ENCODE measurements around the gene LRP1B. TPM values are rescaled to one million over a fixed set of nuclear protein-coding genes. Genes with fewer than 3 reads are reported as not detected.

LRP1B gene
- total RNA-seq, 2 experiments from 2014 or later, result not detected

DNA sequence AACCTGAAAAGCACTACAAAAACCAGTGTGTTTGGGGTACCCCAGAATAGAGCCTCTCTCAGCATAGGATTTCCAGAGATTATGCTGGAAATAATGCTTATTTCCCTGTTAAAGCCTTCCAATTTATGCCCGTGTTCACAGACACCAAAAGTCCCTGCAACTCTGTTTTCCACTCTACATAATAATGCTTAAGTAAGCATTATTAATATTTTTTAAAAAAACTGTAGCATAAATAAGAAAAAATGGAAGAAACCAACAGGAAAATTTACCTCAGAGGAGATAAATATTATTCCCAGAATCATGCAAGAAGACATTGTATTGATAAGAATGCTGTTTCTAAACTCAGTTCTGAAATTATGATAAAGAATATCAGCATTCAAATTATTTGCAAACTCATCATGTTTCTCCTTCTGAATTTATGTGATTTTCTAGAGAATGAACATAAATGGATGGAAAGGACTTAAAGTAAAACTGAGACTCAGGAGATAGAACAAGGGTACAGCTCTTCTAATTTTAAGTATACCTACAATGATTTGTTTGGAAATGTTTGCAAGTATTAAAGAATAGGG lies 241.7 kb downstream of the LRP1B start:
- ATAC-seq, result no peak
- Mint-ChIP-seq H3K27me3 (ENCODE audit: low read depth) (no peaks in the 10 kb centered on the region), H3K27ac (no peak overlapping the region), H3K4me3 (no peak overlapping the region), H3K4me1 (ENCODE audit: low read depth) (no peaks in the 10 kb centered on the region), H3K9me3 (ENCODE audit: insufficient read depth) (peaks cover 3% of the 10 kb centered on the region), H3K36me3 (ENCODE audit: low read depth) (no peaks in the 10 kb centered on the region)
- CTCF ChIA-PET, result no interaction called here
- POLR2A ChIA-PET, result no interaction called here
- no peak for DNase-seq

DNA sequence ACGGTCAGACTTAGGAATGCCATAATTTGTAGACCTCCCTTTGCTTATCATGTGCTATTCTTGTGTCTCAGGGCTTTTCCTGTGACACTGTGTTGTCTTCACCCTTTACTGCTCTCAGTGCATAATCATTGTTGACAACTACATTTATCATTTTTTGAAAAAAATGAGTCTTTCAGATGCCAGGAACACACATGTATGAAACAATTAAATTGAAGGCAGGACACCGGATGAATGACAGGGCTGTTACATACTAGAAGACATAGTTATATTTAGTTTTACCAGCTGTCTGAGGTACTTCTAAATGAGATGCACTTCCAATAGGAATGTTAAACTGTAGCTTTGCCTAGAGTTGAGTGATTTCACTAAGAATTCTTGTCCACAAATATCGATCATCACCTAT lies 243.5 kb downstream of the LRP1B start:
- H3K4me1 Mint-ChIP-seq (ENCODE audit: low read depth), result no peaks in the 10 kb centered on the region
- no peaks in the 10 kb centered on the region for H3K9me3 Mint-ChIP-seq (ENCODE audit: insufficient read depth)
- CTCF ChIA-PET, result no interaction called here
- POLR2A ChIA-PET, result no interaction called here
- DNase-seq, result no peak
- no peak for ATAC-seq
- H3K4me3 Mint-ChIP-seq, result no peak overlapping the region
- no peaks in the 10 kb centered on the region for H3K36me3 Mint-ChIP-seq (ENCODE audit: low read depth)
- H3K27ac Mint-ChIP-seq, result no peak overlapping the region
- no peaks in the 10 kb centered on the region for H3K27me3 Mint-ChIP-seq (ENCODE audit: low read depth)

DNA sequence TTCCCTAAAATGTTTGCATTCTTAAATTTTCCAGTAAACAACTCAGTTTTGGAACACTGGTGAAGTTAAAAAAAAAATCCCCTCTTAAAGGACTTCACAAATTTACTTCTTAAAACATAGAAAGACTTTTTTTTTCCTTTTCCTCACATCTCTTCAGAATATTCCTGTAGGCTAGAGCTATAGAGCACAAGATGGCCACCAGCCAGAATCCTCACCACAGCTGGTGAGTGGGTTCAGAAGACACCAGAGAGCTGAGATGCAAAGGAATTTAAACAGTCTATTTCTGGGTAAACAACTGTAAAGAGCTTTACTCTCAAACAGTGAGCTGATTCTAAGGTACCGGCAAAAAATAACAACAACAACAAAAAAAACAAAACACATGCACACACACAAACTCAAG lies 252.8 kb downstream of the LRP1B start:
- ATAC-seq, result no peak
- H3K4me3 Mint-ChIP-seq, result no peak overlapping the region
- ChIA-PET CTCF (no interaction called here), POLR2A (no interaction called here)
- no peaks in the 10 kb centered on the region for H3K27me3 Mint-ChIP-seq (ENCODE audit: low read depth)
- no peaks in the 10 kb centered on the region for H3K36me3 Mint-ChIP-seq (ENCODE audit: low read depth)
- H3K27ac Mint-ChIP-seq, result no peak overlapping the region
- no peaks in the 10 kb centered on the region for H3K4me1 Mint-ChIP-seq (ENCODE audit: low read depth)
- peaks cover 4% of the 10 kb centered on the region for H3K9me3 Mint-ChIP-seq (ENCODE audit: insufficient read depth)
- no peak for DNase-seq

DNA sequence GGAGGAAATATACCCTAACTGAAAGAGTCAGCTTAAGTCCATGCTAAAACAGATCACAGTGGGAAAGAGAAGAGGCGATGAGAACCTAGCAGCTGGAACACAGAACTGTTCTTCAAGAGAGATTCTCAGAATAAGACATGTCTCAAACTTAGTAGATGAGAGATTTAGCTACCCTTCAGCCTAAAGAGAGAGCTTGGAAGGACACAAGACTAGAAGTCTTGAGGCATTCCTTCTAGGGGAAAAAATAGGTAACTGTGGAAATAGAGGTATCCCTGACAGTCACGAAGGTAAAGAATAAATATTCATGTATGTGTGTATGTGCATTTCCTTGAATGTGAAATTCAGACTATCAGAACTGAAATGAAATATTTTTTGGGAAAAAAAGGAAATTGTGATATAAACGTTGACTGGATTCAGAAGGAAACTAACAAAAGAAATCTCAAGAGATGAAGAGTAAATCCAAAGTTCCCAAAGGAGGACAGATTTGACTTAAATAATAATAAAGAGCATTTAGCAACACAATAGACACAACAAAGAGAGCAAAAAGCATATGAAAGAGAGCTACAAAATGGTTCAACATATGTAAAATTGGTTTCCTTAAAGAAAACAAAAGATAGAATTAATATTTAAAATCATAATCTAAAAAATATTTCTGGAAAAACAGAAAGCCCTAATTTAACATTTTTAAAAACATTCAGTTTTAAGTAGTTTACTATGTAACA lies 258.7 kb downstream of the LRP1B start:
- Mint-ChIP-seq H3K4me1 (ENCODE audit: low read depth) (no peaks in the 10 kb centered on the region), H3K9me3 (ENCODE audit: insufficient read depth) (peaks cover 8% of the 10 kb centered on the region), H3K36me3 (ENCODE audit: low read depth) (no peaks in the 10 kb centered on the region), H3K4me3 (no peak overlapping the region), H3K27me3 (ENCODE audit: low read depth) (no peaks in the 10 kb centered on the region), H3K27ac (no peak overlapping the region)
- POLR2A ChIA-PET, result no interaction called here
- DNase-seq, result no peak
- CTCF ChIA-PET, result no interaction called here
- no peak for ATAC-seq

GRCh38 chr2:141869572-141869971 lies 261.2 kb downstream of the LRP1B start:
- H3K36me3 Mint-ChIP-seq (ENCODE audit: low read depth), result no peaks in the 10 kb centered on the region
- no peak for ATAC-seq

DNA sequence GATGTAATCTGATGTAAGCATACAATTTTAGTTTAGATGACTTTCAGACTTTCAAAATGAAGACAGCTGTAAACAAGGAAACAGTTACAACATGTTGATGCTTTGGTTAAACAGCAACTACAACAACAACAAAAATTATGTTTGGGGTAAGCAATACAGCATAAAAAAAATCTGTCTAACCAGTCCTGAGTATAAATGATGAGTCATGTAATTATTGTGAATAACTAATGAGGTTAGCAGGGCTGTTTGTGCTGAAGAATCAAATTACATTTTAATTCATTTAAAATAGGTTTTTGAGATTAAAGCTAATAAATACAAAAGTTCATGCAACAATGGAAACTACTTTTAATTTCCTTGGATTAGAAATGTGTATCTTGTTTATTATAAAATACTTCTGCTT lies 266.9 kb downstream of the LRP1B start:
- Mint-ChIP-seq H3K27ac (no peak overlapping the region), H3K4me1 (ENCODE audit: low read depth) (no peaks in the 10 kb centered on the region), H3K27me3 (ENCODE audit: low read depth) (no peaks in the 10 kb centered on the region), H3K9me3 (ENCODE audit: insufficient read depth) (peaks cover 13% of the 10 kb centered on the region), H3K4me3 (no peak overlapping the region), H3K36me3 (ENCODE audit: low read depth) (no peaks in the 10 kb centered on the region)
- no peak for DNase-seq
- no peak for ATAC-seq
- ChIA-PET CTCF (no interaction called here), POLR2A (no interaction called here)

More at GRCh38 chr2:141869572-141869971, 261.2 kb downstream of the LRP1B start:
- H3K27me3 Mint-ChIP-seq (ENCODE audit: low read depth), result no peaks in the 10 kb centered on the region
- peaks cover 21% of the 10 kb centered on the region for H3K9me3 Mint-ChIP-seq (ENCODE audit: insufficient read depth)
- ChIA-PET CTCF (no interaction called here), POLR2A (no interaction called here)
- H3K4me3 Mint-ChIP-seq, result no peak overlapping the region
- DNase-seq, result no peak
- H3K4me1 Mint-ChIP-seq (ENCODE audit: low read depth), result no peaks in the 10 kb centered on the region
- no peak overlapping the region for H3K27ac Mint-ChIP-seq

GRCh38 chr2:141856215-141856919 lies 274.4 kb downstream of the LRP1B start:
- Mint-ChIP-seq H3K4me1 (ENCODE audit: low read depth) (no peaks in the 10 kb centered on the region), H3K36me3 (ENCODE audit: low read depth) (no peaks in the 10 kb centered on the region)
- CTCF ChIA-PET, result no interaction called here

GRCh38 chr2:141848191-141848590 lies 282.6 kb downstream of the LRP1B start:
- Mint-ChIP-seq H3K4me1 (ENCODE audit: low read depth) (no peaks in the 10 kb centered on the region), H3K9me3 (ENCODE audit: insufficient read depth) (no peaks in the 10 kb centered on the region), H3K36me3 (ENCODE audit: low read depth) (no peaks in the 10 kb centered on the region), H3K27me3 (ENCODE audit: low read depth) (no peaks in the 10 kb centered on the region), H3K27ac (no peak overlapping the region), H3K4me3 (no peak overlapping the region)
- DNase-seq, result no peak
- no peak for ATAC-seq
- ChIA-PET POLR2A (no interaction called here), CTCF (no interaction called here)

More at GRCh38 chr2:141856215-141856919, 274.4 kb downstream of the LRP1B start:
- H3K4me3 Mint-ChIP-seq, result no peak overlapping the region
- H3K27me3 Mint-ChIP-seq (ENCODE audit: low read depth), result no peaks in the 10 kb centered on the region
- H3K9me3 Mint-ChIP-seq (ENCODE audit: insufficient read depth), result peaks cover 7% of the 10 kb centered on the region
- POLR2A ChIA-PET, result no interaction called here
- DNase-seq (no peak), ATAC-seq (no peak)
- no peak overlapping the region for H3K27ac Mint-ChIP-seq

DNA sequence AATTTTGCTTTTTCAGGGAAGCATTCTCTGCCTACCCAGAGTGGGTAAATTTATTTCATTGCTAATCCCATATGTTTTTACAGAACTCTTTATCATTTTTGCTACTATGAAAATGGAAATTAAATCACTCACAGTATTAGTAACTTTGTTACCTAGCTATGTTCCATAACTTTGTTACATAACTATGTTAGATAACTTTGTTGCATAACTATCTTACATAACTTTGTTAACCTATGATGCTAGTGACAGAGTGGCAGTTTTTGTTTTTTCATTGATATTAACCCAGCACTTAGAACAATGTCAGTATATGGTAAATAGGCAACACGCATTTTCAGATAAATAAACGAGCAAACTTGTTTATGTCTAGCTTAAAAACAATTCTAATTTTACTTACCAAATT lies 286.6 kb downstream of the LRP1B start:
- Mint-ChIP-seq H3K4me1 (ENCODE audit: low read depth) (no peaks in the 10 kb centered on the region), H3K36me3 (ENCODE audit: low read depth) (no peaks in the 10 kb centered on the region), H3K4me3 (no peak overlapping the region), H3K9me3 (ENCODE audit: insufficient read depth) (no peaks in the 10 kb centered on the region), H3K27ac (no peak overlapping the region), H3K27me3 (ENCODE audit: low read depth) (no peaks in the 10 kb centered on the region)
- CTCF ChIA-PET, result no interaction called here
- DNase-seq (no peak), ATAC-seq (no peak)
- POLR2A ChIA-PET, result no interaction called here

DNA sequence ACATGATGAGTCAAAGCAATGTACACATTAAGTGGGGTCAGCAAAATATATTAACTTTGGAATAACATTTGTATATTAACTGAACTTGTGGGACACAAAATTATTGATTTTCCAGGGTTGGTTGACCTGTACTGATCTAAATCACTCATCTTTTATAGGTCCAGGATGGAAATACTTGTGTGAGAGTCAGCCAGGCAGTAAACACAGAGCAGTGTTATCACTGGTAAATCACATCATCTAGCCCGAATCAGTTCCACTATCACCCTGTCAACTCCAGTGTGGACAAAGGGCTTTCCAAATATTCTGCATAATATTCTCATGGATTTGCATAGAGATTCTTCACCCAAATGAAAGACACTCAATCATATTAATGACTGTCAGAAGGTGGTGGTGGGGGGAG lies 295.7 kb downstream of the LRP1B start:
- CTCF ChIA-PET, result no interaction called here
- H3K27me3 Mint-ChIP-seq (ENCODE audit: low read depth), result no peaks in the 10 kb centered on the region
- peaks cover 6% of the 10 kb centered on the region for H3K9me3 Mint-ChIP-seq (ENCODE audit: insufficient read depth)
- H3K27ac Mint-ChIP-seq, result no peak overlapping the region
- no peaks in the 10 kb centered on the region for H3K4me1 Mint-ChIP-seq (ENCODE audit: low read depth)
- H3K4me3 Mint-ChIP-seq, result no peak overlapping the region
- H3K36me3 Mint-ChIP-seq (ENCODE audit: low read depth), result no peaks in the 10 kb centered on the region
- no peak for ATAC-seq
- DNase-seq, result no peak
- POLR2A ChIA-PET, result no interaction called here

DNA sequence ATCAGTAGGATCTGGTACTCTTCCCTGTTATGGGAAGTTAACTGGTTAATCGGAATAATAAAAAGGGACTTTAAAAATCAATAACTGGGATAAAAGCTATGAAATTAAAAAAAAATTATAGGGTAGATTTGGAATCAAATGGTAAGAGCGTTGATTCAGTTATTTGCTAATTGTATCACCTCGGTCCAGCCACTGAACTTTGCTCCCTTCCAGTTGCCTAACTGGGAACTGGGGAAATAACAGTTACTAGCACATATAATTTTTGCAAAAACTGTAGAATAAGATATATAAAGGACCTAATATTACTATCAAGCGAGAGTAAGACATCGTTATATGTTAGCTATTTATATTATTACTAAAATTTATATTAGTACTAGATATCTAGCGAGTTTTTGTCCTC lies 302.1 kb downstream of the LRP1B start:
- POLR2A ChIA-PET, result interaction anchor here (0.5 kb wide), 1 partner anchor 37 kb away, joined by 3 read pairs; no protein-coding TSS in a partner anchor
- Mint-ChIP-seq H3K4me1 (ENCODE audit: low read depth) (no peaks in the 10 kb centered on the region), H3K27ac (no peak overlapping the region), H3K9me3 (ENCODE audit: insufficient read depth) (peaks cover 9% of the 10 kb centered on the region), H3K27me3 (ENCODE audit: low read depth) (no peaks in the 10 kb centered on the region), H3K4me3 (no peak overlapping the region), H3K36me3 (ENCODE audit: low read depth) (no peaks in the 10 kb centered on the region)
- no peak for ATAC-seq
- CTCF ChIA-PET, result no interaction called here
- no peak for DNase-seq

DNA sequence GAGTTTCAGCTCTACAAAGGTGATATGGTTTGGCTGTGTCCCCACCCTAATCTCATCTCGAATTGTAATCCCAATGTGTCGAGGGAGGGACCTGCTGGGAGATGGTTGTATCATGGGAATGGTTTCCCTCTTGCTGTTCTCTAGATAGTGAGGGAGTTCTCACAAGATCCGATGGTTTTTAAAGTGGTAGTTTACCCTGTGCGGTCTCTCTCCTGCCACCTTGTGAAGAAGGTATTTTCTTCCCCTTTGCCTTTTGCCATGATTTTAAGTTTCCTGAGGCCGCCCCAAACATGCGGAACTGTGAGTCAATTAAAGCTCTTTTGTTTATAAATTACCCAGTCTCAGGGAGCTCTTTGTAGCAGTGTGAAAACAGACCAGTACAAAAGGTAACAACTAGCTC lies 306.0 kb downstream of the LRP1B start:
- Mint-ChIP-seq H3K27ac (no peak overlapping the region), H3K4me3 (no peak overlapping the region), H3K27me3 (ENCODE audit: low read depth) (no peaks in the 10 kb centered on the region), H3K4me1 (ENCODE audit: low read depth) (no peaks in the 10 kb centered on the region), H3K9me3 (ENCODE audit: insufficient read depth) (peaks cover 6% of the 10 kb centered on the region), H3K36me3 (ENCODE audit: low read depth) (no peaks in the 10 kb centered on the region)
- no peak for ATAC-seq
- POLR2A ChIA-PET, result no interaction called here
- DNase-seq, result no peak
- CTCF ChIA-PET, result no interaction called here

Measured in activated CD8-positive, alpha-beta T cell treated with anti-CD3 and anti-CD28 coated beads, Interleukin-2, amount 10 ng/mL, durations not matched to agents 7 days and 5 days (primary cell).